H1 (cell line): ENCODE results near the gene LRRC14B. TPM values are rescaled to one million over a fixed set of nuclear protein-coding genes. Genes with fewer than 3 reads are reported as not detected.

ENCODE experiments used
- POU5F1 ChIP-seq: IDR thresholded peaks from 2 replicates; pipeline ENCODE4 v1.6.1; 2011; ENCODE audit warnings: low read depth, mild to moderate bottlenecking, low read length, moderate library complexity
- SAP30 ChIP-seq: fragments of 300-600 bp; sonication (generic); IDR thresholded peaks from 2 replicates; pipeline ENCODE4 v1.7.1; 2012; ENCODE audit warnings: low read length, moderate library complexity, mild to moderate bottlenecking, inconsistent platforms; ENCODE audit not compliant: insufficient read depth, insufficient replicate concordance
- polyA plus RNA-seq, 7 experiments: library from polyadenylated mRNA; depleted of rRNA in 3 of 7; stranded (reverse) in 5 of 7; unstranded in 2 of 7; fragments of >200 nt in 5 of 7; fragments of 200-250 nt in 2 of 7; gene quantifications; 1 replicate in 5 of 7; 2 replicates in 1 of 7; 4 replicates in 1 of 7; pipeline versions ENCODE4 v1.2.1 to v1.2.3, GENCODE V29; 2011 to 2013; ENCODE audit warnings: missing spikeins in 2 of 7, mixed read lengths in 2 of 7
- total RNA-seq: library from RNA; stranded (reverse); fragmentation: NEBNext Ultra II Directional; extraction: Animal tissue kit (Norgen Biotek cat#: 25700); gene quantifications from 2 replicates; pipeline ENCODE4 v1.2.1, GENCODE V29; 2021

The LRRC14B gene
- total and polyA plus RNA-seq, 2 of the 8 experiments (the other 6 are each of a cell fraction or from before 2014, with no cell fraction given) = not detected

DNA sequence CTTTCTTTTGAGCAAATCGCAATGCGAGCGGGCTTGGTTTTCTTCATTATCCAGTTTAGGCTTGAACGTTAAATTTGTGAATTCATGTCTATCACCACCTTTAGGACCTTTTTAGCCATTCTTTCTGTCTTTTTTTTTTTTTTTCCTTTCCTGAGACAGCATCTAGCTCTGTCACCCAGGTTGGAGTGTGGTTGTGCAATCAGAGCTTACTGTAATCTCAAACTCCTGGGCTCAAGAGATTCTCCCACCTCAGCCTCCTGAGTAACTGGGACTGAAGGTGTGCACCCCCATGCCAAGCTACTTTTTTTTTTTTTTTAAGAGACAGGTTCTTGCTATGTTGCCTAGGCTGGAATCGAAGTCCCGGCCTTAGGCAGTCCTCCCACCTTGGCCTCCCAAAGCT is 39.2 kb upstream of the LRRC14B start (continued):
- TF ChIP-seq POU5F1 (no peak), SAP30 (no peak)
